ENCODE measurements around the gene IL6R.

DNA sequence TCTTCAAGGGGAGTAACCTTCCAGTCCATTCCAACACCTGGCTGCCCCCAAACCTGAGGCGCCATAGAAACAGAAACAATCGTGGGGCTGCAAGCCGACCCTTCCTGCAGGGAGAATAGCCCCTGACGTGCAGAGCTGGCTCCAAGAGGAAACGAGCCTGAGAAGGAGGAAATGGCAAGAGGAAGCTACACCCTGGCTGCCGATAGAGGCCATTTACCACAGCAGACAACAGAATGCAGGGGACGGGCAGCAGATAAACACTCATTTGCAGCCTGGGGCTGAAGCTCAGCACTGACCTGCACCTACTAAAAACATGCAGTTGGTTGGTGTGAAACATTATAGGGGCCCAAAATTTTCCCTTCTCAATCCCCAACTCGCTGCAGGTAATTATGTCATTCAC is 88.1 kb downstream of the IL6R start:
- TF ChIP-seq, protein P1, sequence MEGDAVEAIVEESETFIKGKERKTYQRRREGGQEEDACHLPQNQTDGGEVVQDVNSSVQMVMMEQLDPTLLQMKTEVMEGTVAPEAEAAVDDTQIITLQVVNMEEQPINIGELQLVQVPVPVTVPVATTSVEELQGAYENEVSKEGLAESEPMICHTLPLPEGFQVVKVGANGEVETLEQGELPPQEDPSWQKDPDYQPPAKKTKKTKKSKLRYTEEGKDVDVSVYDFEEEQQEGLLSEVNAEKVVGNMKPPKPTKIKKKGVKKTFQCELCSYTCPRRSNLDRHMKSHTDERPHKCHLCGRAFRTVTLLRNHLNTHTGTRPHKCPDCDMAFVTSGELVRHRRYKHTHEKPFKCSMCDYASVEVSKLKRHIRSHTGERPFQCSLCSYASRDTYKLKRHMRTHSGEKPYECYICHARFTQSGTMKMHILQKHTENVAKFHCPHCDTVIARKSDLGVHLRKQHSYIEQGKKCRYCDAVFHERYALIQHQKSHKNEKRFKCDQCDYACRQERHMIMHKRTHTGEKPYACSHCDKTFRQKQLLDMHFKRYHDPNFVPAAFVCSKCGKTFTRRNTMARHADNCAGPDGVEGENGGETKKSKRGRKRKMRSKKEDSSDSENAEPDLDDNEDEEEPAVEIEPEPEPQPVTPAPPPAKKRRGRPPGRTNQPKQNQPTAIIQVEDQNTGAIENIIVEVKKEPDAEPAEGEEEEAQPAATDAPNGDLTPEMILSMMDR (IDR thresholded peaks at IDR 0.05; ENCODE audit: low read length), result no peak
- TF ChIP-seq EZH2 (optimal IDR thresholded peaks at IDR 0.05; ENCODE audit: low read depth, low read length), result no peak

Data from MM.1S (cell line).